ENCODE results near the gene SVEP1. TPM values are rescaled to one million over a fixed set of nuclear protein-coding genes. Genes with fewer than 3 reads are reported as not detected.
"Not testable (repeated sequence)": the region's sequence is repeated elsewhere in the genome, so short reads cannot be mapped to it uniquely, and the experiment has no call there.

The SVEP1 gene
- total RNA-seq, 1 experiment from 2014 or later: 0.05 TPM

DNA sequence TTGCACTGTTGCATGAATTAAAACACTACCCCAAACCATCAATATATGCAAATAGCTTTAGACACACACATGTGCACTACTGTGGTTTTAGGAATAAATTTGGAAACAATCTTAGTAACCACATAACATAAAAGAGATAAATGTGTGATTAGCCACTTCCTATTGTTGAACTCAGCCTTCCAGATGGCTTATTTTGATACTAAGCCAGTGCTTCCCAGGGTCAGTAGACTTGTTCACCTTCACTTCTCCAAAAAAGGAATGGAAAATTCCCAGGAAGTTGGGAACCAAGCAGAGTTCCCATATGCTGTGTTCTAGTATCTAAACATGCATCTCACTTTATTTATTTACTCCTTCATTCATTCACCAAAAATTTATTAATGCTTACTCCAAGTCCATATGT is 47.8 kb downstream of the SVEP1 start:
- TF ChIP-seq SIN3A (IDR thresholded peaks at IDR 0.05; ENCODE audit: borderline replicate concordance, insufficient read depth, low read depth, low read length) (no peak), TCF7L2 (IDR thresholded peaks at IDR 0.05; ENCODE audit: low read depth, low read length) (no peak), POLR2AphosphoS5 (IDR thresholded peaks at IDR 0.05; ENCODE audit: low read depth, low read length) (no peak)
- TF ChIP-seq, protein P1, sequence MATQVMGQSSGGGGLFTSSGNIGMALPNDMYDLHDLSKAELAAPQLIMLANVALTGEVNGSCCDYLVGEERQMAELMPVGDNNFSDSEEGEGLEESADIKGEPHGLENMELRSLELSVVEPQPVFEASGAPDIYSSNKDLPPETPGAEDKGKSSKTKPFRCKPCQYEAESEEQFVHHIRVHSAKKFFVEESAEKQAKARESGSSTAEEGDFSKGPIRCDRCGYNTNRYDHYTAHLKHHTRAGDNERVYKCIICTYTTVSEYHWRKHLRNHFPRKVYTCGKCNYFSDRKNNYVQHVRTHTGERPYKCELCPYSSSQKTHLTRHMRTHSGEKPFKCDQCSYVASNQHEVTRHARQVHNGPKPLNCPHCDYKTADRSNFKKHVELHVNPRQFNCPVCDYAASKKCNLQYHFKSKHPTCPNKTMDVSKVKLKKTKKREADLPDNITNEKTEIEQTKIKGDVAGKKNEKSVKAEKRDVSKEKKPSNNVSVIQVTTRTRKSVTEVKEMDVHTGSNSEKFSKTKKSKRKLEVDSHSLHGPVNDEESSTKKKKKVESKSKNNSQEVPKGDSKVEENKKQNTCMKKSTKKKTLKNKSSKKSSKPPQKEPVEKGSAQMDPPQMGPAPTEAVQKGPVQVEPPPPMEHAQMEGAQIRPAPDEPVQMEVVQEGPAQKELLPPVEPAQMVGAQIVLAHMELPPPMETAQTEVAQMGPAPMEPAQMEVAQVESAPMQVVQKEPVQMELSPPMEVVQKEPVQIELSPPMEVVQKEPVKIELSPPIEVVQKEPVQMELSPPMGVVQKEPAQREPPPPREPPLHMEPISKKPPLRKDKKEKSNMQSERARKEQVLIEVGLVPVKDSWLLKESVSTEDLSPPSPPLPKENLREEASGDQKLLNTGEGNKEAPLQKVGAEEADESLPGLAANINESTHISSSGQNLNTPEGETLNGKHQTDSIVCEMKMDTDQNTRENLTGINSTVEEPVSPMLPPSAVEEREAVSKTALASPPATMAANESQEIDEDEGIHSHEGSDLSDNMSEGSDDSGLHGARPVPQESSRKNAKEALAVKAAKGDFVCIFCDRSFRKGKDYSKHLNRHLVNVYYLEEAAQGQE (IDR thresholded peaks at IDR 0.05; ENCODE audit: insufficient read depth in 1 of 2, low read depth in 2 of 2, low read length in 1 of 2): no peak
- TF ChIP-seq, protein P2, sequence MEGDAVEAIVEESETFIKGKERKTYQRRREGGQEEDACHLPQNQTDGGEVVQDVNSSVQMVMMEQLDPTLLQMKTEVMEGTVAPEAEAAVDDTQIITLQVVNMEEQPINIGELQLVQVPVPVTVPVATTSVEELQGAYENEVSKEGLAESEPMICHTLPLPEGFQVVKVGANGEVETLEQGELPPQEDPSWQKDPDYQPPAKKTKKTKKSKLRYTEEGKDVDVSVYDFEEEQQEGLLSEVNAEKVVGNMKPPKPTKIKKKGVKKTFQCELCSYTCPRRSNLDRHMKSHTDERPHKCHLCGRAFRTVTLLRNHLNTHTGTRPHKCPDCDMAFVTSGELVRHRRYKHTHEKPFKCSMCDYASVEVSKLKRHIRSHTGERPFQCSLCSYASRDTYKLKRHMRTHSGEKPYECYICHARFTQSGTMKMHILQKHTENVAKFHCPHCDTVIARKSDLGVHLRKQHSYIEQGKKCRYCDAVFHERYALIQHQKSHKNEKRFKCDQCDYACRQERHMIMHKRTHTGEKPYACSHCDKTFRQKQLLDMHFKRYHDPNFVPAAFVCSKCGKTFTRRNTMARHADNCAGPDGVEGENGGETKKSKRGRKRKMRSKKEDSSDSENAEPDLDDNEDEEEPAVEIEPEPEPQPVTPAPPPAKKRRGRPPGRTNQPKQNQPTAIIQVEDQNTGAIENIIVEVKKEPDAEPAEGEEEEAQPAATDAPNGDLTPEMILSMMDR (IDR thresholded peaks at IDR 0.05): no peak
- DNase-seq (ENCODE audit: low read depth, low spot score) (no peak), ATAC-seq (no peak)
- BruUV-seq (replicated peaks): no TSS peak
- H3K27ac ChIP-seq (ENCODE audit: low read length): no peak overlapping the region
- no peak overlapping the region for H3K4me3 ChIP-seq (ENCODE audit: low read depth in 2 of 2, low read length in 2 of 2)
- ChIA-PET POLR2A (no interaction called here), CTCF (no interaction called here)
- no peaks in the 10 kb centered on the region for H3K9me3 ChIP-seq (ENCODE audit: control insufficient read depth, insufficient read depth, low read depth, low read length)
- in situ Hi-C loops (cut with HindIII; ENCODE audit: low pct_unique_long_range_greater_than_20kb, low sequenced_read_pairs): no loop called here
- no peaks in the 10 kb centered on the region for H3K4me1 ChIP-seq (ENCODE audit: control insufficient read depth, insufficient read depth, low read length)
- no peaks in the 10 kb centered on the region for H3K36me3 ChIP-seq (ENCODE audit: control insufficient read depth, insufficient read depth, low read length)
- H3K27me3 ChIP-seq (ENCODE audit: control insufficient read depth, insufficient read depth, low read length): no peaks in the 10 kb centered on the region
- intact Hi-C loops (cut with micrococcal nuclease; ENCODE audit: unreplicated experiment): no loop called here

DNA sequence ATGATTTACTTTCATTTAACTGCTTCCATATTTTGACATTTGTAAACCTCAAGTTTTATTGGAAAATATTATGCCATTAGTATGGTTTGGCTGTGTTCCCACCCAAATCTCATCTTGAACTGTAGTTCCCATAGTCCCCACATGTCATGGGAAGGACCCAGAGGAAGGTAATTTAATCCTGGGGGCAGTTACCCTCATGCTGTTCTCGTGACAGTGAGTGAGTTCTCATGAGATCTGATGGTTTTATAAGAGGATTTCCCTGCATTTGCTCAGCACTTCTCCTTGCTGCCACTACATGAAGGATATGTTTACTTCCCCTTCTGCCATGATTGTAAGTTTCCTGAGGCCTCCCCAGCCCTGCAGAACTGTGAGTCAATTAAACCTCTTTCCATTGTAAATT is 48.3 kb downstream of the SVEP1 start:
- DNase-seq (ENCODE audit: low read depth, low spot score); intact Hi-C loops (cut with micrococcal nuclease; ENCODE audit: unreplicated experiment); BruUV-seq (replicated peaks); H3K36me3 ChIP-seq (ENCODE audit: control insufficient read depth, insufficient read depth, low read length); H3K27ac ChIP-seq (ENCODE audit: low read length); H3K9me3 ChIP-seq (ENCODE audit: control insufficient read depth, insufficient read depth, low read depth, low read length); H3K4me3 ChIP-seq (ENCODE audit: low read depth in 2 of 2, low read length in 2 of 2); H3K27me3 ChIP-seq (ENCODE audit: control insufficient read depth, insufficient read depth, low read length); in situ Hi-C loops (cut with HindIII; ENCODE audit: low pct_unique_long_range_greater_than_20kb, low sequenced_read_pairs); H3K4me1 ChIP-seq (ENCODE audit: control insufficient read depth, insufficient read depth, low read length); POLR2A ChIA-PET; ATAC-seq; CTCF ChIA-PET: not testable (repeated sequence)

DNA sequence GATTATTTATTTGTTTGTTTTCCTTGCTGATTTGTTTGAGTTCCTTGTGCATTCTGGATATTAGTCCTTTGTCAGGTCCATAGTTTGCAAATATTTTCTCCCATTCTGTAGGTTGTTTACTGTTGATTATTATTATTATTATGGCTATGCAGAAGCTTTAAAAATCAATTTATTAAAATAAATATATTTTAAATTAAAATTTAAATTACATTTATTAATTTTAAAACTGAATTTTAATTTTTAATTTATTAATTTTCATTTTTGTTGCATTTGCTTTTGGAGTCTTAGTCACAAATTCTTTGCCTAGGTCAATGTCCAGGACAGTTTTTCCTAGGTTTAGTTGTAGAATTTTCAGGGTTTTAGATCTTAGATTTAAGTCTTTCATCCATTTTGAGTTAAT is 50.9 kb downstream of the SVEP1 start:
- POLR2A ChIA-PET: no interaction called here
- Histone ChIP-seq H3K4me3 (ENCODE audit: low read depth in 2 of 2, low read length in 2 of 2) (no peak overlapping the region), H3K9me3 (ENCODE audit: control insufficient read depth, insufficient read depth, low read depth, low read length) (no peaks in the 10 kb centered on the region), H3K27me3 (ENCODE audit: control insufficient read depth, insufficient read depth, low read length) (no peaks in the 10 kb centered on the region), H3K4me1 (ENCODE audit: control insufficient read depth, insufficient read depth, low read length) (no peaks in the 10 kb centered on the region), H3K36me3 (ENCODE audit: control insufficient read depth, insufficient read depth, low read length) (no peaks in the 10 kb centered on the region), H3K27ac (ENCODE audit: low read length) (no peak overlapping the region)
- BruUV-seq (replicated peaks): no TSS peak
- in situ Hi-C loops (cut with HindIII; ENCODE audit: low pct_unique_long_range_greater_than_20kb, low sequenced_read_pairs) (no loop called here), intact Hi-C loops (cut with micrococcal nuclease; ENCODE audit: unreplicated experiment) (no loop called here)
- DNase-seq (ENCODE audit: low read depth, low spot score) (no peak), ATAC-seq (no peak)
- TF ChIP-seq, protein P1 (IDR thresholded peaks at IDR 0.05; ENCODE audit: insufficient read depth in 1 of 2, low read depth in 2 of 2, low read length in 1 of 2): no peak
- CTCF ChIA-PET: no interaction called here
